H7 (cell line): ENCODE data around the gene PSMC2. TPM values are rescaled to one million over a fixed set of nuclear protein-coding genes. Genes with fewer than 3 reads are reported as not detected.
A peak's percentile ranks its signal among the peaks of the same experiment; 100 is the strongest.

Source experiments
- DNase-seq: peaks from one replicate; pipeline ENCODE4 v3.0.0; 2012
- H3K27me3 ChIP-seq: 2 replicates; pipeline ENCODE4 v1.6.0; 2011; ENCODE audit warnings: mild to moderate bottlenecking, low read length; ENCODE audit not compliant: control insufficient read depth, insufficient read depth
- H3K36me3 ChIP-seq: replicated peaks from 2 replicates; pipeline ENCODE4 v1.5.1; 2011; ENCODE audit warnings: low read length; ENCODE audit not compliant: control insufficient read depth, insufficient read depth
- H3K4me3 ChIP-seq: 2 replicates; pipeline ENCODE4 v1.5.1; 2011; ENCODE audit warnings: low read depth, mild to moderate bottlenecking, control low read depth, low read length, moderate library complexity; ENCODE audit not compliant: insufficient read depth
- total RNA-seq: library from RNA; depleted of rRNA; stranded (reverse); fragments of >200 nt; shearing (Covaris generic); gene quantifications from 2 replicates; pipeline ENCODE4 v1.2.3, GENCODE V29; 2014; rRNA removed

PSMC2 gene
- 138 and 151 TPM in 2 replicates for total RNA-seq

DNA sequence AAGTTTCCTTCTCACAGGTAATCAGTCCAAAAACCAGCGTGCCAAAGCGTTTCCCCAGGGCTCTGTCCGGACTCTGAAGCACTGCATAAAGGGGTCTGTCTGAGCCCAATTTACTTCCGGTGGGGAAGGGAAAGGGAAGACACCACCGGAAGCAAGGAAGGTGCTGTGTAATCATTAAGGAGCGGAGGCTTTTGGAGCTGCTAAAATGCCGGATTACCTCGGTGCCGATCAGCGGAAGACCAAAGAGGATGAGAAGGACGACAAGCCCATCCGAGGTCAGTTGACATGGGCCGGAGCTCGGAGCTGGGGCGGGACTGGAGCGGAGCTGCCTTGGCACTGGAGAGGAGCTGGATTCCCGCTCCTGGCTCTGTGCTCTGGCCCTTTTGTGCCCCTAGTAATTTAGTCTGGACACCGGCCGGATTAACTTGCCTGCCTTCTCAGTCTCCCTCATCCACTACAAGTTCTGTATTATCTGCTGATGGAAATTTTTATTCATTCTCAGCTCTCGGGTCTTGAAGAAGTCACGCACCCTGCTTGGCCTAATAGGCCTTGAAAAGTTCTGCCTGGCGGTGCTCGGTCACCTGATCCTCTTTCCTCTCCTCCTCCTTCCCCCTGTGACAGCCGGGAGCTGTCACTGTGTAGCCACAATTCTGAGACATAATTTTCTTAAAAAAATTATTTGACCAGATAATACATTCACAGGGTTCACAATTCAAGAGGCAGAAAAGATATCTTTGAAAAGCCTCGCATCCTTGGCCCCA lies at the start of gene PSMC2:
PSMC2 (plus strand) TSS at position 137 of the 761 bp plus-strand sequence; CDS start at position 206, 69 bp downstream.
- DNase-seq: peak; percentile 76
- Histone ChIP-seq H3K4me3 (peak within 1 kb of the TSS; percentile 91), H3K36me3 (no peaks in the 10 kb centered on the region; the same call in none of the 2 replicates)

DNA sequence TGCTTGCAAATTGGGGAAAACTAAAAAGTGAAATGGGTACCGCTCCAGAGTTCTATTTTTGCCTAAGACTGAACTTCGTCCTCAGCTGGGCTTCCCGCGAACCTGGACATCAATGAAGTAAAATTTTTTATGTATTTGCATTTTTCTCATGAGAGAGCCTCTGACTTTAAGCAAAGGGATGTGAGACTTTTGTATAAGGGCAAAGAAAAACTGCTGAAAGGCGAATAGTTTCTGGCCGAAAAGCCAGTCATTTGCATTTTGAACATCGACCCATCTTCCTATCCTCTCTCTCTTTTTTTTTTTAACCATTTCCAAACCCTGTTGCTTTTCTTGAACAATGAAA lies 49.6 kb upstream of the PSMC2 start:
- DNase-seq: no peak
- Histone ChIP-seq H3K27me3 (no peaks in the 10 kb centered on the region; the same call in 1 of the 2 replicates), H3K4me3 (peak overlapping the region; percentile 82), H3K36me3 (peaks cover 12% of the 10 kb centered on the region)

More for the DNA sequence above, at the start of gene PSMC2:
- H3K27me3 ChIP-seq: no peaks in the 10 kb centered on the region

DNA sequence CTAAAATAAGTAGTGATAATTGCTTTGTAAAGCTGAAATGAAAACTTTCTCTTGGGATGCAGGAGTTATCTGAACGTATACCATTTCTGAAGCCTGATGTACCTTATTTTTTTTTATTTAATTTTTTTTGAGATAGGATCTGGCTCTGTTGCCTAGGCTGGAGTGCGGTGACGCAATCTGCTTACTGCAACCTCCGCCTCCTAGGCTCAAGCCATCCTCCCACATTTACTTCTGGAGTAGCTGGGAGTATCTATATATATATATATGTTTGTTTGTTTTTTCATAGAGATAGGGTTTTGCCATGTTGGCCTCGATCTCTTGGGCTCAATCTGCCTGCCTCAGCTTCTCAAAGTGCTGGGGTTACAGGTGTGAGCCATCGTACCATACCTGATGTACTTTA lies 47.8 kb upstream of the PSMC2 start:
- no peaks in the 10 kb centered on the region for H3K27me3 ChIP-seq
- peaks cover 14% of the 10 kb centered on the region for H3K36me3 ChIP-seq
- DNase-seq: no peak
- no peak overlapping the region for H3K4me3 ChIP-seq

DNA sequence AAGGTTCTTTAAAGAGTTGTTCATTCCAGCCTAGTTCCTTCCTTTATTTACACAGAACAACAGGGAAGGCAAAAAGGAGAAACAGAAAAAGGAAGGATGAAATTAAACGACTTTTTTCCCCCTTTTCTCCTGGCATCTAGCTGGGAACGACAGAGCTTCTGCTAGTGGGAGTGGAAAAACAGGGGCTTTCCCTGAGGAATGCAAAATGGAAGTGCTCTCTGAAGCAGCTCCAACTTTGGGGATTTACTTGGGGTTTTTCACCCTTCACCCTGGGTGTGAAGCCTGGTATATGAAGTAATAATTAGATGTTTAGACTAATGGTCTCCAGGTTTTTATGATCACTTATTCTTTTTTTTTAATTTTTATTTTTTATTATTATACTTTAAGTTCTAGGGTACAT lies 46.0 kb upstream of the PSMC2 start:
- Histone ChIP-seq H3K36me3 (peaks cover 14% of the 10 kb centered on the region), H3K27me3 (no peaks in the 10 kb centered on the region), H3K4me3 (no peak overlapping the region)
- no peak for DNase-seq

DNA sequence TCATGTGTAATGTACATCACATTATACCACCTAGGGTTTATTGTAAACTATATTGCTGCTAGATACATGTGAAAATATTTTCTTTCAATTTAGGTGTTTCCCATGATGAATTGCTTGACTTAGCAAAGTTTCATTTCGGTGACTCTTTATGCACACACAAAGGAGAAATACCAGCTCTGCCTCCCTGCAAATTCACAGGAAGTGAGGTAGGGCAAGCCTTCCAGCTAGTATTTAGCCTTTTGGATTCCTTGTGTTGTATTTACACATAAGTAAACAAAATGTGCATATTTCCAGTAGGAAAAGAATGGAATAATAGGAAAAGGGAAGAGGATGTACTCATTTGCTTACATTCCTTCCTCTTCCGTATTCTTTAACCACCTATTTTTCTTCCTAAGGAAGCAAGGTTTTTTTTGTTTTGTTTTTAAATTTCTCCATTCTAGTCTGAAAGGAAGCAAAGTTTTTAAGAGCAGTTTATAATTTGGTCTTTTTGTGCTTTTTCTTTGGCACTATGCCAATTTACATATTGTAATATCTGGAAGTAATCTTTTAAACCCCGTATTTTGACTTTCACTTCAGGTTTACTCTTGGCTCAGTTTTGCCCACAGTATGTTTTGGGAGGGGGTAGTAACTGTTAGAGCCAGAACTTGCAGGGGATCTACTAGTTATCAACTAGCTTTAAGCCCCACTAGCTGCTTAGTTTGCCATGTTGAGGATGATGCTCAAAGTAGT lies 39.8 kb upstream of the PSMC2 start:
- DNase-seq: no peak
- Histone ChIP-seq H3K36me3 (peaks cover 25% of the 10 kb centered on the region), H3K27me3 (no peaks in the 10 kb centered on the region), H3K4me3 (no peak overlapping the region)

DNA sequence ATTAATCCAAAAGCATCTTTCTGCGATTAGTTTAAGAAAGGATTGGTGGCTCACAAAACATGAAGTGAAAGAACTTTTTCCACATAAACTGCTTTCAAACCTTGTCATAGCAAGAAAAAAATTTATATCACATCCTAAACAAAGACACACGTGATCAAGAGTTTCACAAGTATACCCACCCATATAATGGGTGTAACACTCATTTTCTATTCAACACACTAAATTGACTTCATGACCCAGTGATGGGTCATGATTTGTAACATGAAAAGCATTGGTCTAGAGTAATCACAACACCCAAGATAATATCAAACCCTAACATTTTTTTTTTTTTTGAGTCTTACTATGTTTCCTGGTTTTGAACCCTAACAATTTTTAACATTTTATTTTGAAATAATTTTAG lies 32.6 kb upstream of the PSMC2 start:
- Histone ChIP-seq H3K27me3 (no peaks in the 10 kb centered on the region), H3K36me3 (peaks cover 42% of the 10 kb centered on the region), H3K4me3 (no peak overlapping the region)
- DNase-seq: no peak

DNA sequence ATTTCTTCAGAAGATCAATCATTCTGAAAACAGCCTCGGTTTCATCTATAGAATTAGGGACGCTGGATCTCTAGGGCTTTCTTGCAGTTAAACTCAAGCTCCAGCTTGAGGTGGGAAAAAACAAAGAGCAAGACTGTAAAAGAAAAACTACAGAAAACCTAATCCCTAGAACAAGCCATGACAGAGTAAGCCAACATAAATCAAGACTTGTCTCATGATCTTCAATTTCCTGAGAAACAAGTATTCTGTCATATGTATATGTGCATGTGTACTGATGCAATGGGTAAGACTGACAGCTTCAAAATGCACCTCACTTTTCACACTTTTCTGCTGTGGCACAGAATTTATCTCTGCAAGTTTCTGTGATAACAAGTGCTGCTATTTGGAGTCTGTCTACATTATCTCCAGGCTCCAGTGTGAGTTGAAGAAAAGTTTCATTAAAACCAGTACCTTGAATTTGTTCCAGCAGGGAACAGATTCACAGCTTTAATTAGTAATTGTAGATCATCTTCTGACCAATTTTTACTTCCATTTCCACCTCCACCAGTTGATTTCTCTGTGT lies 31.0 kb upstream of the PSMC2 start:
- peaks cover 41% of the 10 kb centered on the region for H3K36me3 ChIP-seq
- no peak for DNase-seq
- H3K4me3 ChIP-seq: no peak overlapping the region
- no peaks in the 10 kb centered on the region for H3K27me3 ChIP-seq

DNA sequence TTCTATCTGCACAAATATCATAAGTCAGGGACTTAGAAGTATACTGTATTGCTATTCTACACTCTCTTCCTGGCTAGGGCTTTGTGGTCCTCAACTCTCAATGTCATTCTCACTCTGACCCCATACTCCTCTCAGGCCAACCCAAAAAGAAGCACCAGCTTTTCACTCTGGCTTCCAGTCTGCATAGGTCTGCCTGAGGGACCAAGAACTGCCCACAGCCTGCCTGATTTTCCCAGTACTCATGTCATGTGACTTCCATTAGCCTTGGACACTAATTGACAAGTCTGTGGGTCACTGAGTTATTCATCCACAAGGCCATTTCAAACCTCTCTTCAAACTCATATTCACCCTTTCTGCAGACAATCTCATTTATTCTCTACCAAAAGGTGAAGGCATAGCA lies 30.4 kb upstream of the PSMC2 start:
- Histone ChIP-seq H3K27me3 (no peaks in the 10 kb centered on the region), H3K4me3 (no peak overlapping the region), H3K36me3 (peaks cover 39% of the 10 kb centered on the region)
- no peak for DNase-seq

DNA sequence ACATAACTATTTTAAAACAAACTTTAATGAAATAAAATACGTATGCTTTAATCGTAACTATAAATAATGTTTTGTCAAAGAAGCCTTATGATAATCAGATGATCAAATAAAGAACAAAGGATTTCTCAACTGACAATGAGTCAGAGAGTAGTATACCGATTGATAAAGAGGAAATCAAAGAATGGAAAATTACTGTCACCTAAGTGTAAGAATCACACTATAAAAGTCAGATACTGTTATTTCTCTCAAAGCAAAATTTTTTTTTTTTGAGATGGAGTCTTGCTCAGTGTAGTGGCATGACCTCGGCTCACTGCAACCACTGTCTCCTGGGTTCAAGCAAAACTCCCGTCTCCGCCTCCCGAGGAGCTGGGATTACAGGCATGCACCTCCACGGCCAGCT lies 21.7 kb upstream of the PSMC2 start:
- Histone ChIP-seq H3K36me3 (peaks cover 18% of the 10 kb centered on the region), H3K27me3 (no peaks in the 10 kb centered on the region), H3K4me3 (no peak overlapping the region)
- DNase-seq: no peak

DNA sequence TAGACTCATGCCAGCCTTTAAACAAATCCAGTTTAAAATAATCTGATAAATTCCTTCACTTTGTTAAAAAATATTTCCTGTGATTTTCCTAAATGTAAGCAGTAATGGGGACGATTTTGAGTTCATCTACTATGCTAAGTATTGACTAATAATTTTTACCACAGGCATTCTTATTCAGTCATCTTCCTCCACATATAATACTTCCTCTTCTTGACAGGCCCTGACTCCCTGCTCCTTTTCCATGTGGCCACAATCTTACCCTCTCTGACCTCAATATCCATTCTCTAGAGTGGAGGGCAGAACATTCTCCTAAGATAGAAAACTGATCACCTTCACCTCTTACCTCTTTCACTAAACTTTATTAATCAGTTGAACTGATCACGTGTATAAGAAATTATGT lies 10.7 kb upstream of the PSMC2 start:
- H3K36me3 ChIP-seq: peaks cover 15% of the 10 kb centered on the region

DNA sequence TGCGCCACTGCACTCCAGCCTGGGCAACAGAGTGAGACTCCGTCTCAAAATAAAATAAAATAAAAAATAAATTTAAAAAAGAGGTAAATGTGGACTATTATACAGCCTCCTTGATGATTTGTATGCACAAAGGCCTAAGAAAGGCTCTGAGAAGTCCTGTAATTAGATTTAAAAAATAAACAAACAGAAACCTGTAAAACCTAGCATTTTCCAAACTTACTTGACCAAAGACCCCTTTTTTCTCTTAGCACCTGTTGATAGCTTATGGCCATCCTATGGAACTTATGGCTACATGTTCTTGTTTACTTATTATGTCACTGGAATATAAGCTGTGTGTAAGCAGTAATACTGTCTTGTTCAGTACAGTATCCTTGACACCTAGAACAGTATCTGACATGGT lies 8.6 kb upstream of the PSMC2 start:
- DNase-seq: no peak
- peaks cover 15% of the 10 kb centered on the region for H3K36me3 ChIP-seq
- no peaks in the 10 kb centered on the region for H3K27me3 ChIP-seq
- no peak overlapping the region for H3K4me3 ChIP-seq

More for the DNA sequence above, 10.7 kb upstream of the PSMC2 start:
- DNase-seq: no peak
- H3K4me3 ChIP-seq: no peak overlapping the region
- no peaks in the 10 kb centered on the region for H3K27me3 ChIP-seq

DNA sequence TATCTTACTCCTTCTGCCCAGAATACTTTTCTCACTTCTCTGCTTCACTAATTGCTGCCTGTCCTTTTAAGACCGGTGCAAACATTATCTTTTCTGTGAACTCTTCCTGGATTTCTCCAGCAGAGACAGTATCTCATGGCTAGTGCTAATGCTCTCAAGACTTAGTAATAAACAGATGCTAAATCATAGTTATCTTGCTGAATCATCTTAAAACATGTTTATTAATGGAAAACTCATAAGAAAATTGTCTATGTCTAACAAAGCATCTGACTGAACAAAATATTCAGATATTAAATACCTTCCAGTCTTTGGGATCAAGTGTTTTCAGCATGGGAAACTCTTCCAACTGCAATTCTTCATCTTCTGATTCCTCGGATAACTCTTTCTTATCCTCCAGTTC lies 6.0 kb upstream of the PSMC2 start:
- Histone ChIP-seq H3K27me3 (no peaks in the 10 kb centered on the region), H3K4me3 (no peak overlapping the region), H3K36me3 (peaks cover 14% of the 10 kb centered on the region)
- DNase-seq: no peak

DNA sequence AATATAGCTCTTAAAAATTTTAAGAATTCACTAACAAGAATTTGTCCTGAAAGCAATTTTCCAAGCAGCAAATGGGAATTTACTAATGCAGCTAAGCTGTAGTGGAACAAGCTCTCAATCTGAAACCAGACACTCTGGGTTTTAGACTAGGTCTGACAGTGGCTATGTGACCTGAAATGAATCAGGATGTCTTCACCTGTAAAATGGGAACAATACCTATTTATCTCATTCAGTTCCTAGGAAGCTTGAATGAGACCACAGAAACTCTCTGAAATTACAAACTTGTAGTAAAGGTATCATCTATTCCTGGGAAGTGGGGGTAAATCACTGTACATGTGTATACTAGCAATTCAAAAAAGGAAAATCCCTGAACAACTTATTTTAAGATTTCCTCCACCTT lies 4.1 kb upstream of the PSMC2 start:
- Histone ChIP-seq H3K4me3 (peak overlapping the region; percentile 98; the same call in 1 of the 2 replicates), H3K36me3 (peaks cover 9% of the 10 kb centered on the region), H3K27me3 (no peaks in the 10 kb centered on the region)
- no peak for DNase-seq

DNA sequence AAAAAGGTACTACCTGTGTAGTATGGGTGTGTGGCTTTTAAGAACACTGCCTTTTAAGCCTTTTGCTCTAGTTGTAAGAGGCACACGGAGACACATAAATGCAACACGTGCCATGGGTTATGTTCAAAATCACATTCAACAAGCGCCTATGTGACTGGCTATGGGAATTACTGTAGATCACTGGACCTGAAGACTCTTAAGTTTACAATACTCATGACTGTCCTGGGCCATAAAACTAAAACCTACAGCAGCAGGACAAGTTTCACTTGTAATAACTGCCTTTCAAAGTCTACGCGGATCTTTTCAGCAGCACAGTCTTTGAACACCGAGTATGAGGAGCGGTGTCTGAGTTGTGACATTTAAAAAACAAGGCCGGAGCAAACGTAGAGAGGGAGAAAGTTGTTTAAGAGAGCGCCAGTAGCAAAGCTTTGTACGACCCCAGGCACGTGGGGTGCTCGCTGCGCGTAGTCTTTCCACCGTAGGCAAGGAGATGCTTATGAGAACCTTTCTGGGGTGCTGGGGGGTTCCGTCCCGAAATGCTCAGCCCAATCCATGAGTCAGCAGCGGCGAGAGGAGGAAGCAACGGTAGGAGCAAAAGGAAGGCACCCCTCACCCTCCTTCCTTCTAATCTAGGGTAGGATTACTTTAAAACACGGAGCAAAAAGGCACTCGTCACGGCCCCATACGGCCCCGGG lies 3.5 kb upstream of the PSMC2 start:
- Histone ChIP-seq H3K36me3 (peaks cover 9% of the 10 kb centered on the region), H3K27me3 (no peaks in the 10 kb centered on the region), H3K4me3 (peak overlapping the region; percentile 98)
- no peak for DNase-seq
